ENCODE data around the gene NLGN1. TPM values are rescaled to one million over a fixed set of nuclear protein-coding genes. Genes with fewer than 3 reads are reported as not detected.
"Not testable (repeated sequence)": the region's sequence is repeated elsewhere in the genome, so short reads cannot be mapped to it uniquely, and the experiment has no call there.

Gene NLGN1
- total and polyA plus RNA-seq, 2 of the 8 experiments (the other 6 are each of a cell fraction or from before 2014, with no cell fraction given), result 7.8 to 14.8 TPM

DNA sequence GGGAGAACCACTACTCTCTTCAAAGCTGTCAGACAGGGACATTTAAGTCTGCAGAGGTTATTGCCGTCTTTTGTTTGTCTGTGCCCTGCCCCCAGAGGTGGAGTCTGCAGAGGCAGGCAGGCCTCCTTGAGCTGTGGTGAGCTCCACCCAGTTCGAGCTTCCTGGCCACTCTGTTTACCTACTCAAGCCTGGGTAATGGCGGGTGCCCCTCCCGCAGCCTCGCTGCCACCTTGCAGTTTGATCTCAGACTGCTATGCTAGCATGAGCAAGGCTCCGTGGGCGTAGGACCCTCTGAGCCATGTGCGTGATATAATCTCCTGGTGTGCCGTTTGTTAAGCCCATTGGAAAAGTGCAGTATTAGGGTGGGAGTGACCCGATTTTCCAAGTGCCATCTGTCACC, 54.0 kb downstream of the NLGN1 start:
- WGBS, 2 experiments (ENCODE audit: extremely low coverage in 1 of 2, insufficient coverage in 1 of 2, insufficient read length in 1 of 2, insufficient replicate concordance in 2 of 2, low coverage in 1 of 2, low lambda C conversion rate in 2 of 2, missing lambda C conversion rate in 1 of 2), result 98% methylated on average over 8 of the region's 10 CpGs; no CpG with 5 or more reads in 1 of the 2 experiments
- H3K4ac ChIP-seq (replicated peaks; ENCODE audit: insufficient read length, low read depth, low read length); H3K14ac ChIP-seq (ENCODE audit: insufficient read length); H3K18ac ChIP-seq (ENCODE audit: extremely low read depth, low read length); CTCF ChIA-PET (ENCODE audit: partially characterized antibody); H3K27me3 ChIP-seq (replicated peaks in 1 of 4; ENCODE audit: control insufficient read depth in 3 of 4, extremely low read depth in 1 of 4, insufficient read depth in 3 of 4, low read length in 3 of 4); H2BK20ac ChIP-seq (ENCODE audit: low read length); H3K4me1 ChIP-seq (replicated peaks in 1 of 4; ENCODE audit: control insufficient read depth in 3 of 4, insufficient read depth in 4 of 4, low read length in 3 of 4); H3K4me2 ChIP-seq (ENCODE audit: insufficient read depth in 1 of 2, low read depth in 2 of 2, low read length in 2 of 2); H4K20me1 ChIP-seq (replicated peaks in 1 of 2; ENCODE audit: control insufficient read depth in 1 of 2, insufficient read depth in 2 of 2, low read length in 2 of 2); FAIRE-seq; H2BK12ac ChIP-seq (ENCODE audit: low read depth, low read length); H3K23me2 ChIP-seq (ENCODE audit: low read depth, low read length); H3K9ac ChIP-seq (replicated peaks in 1 of 4; ENCODE audit: extremely low read depth in 1 of 4, low read depth in 3 of 4, low read length in 3 of 4); POLR2A ChIA-PET (ENCODE audit: partially characterized antibody); H2AK5ac ChIP-seq (ENCODE audit: low read depth, low read length); H3K27ac ChIP-seq (ENCODE audit: low read depth, low read length); H3K79me2 ChIP-seq (ENCODE audit: control insufficient read depth in 1 of 2, insufficient read depth in 2 of 2, low read length in 2 of 2); H3K36me3 ChIP-seq (ENCODE audit: control insufficient read depth in 2 of 4, insufficient read depth in 4 of 4, low read length in 3 of 4); H4K5ac ChIP-seq (ENCODE audit: insufficient read length, low read depth, low read length); DNase-seq (ENCODE audit: low read depth in 1 of 2, low spot score in 2 of 2); H3K4me3 ChIP-seq (ENCODE audit: extremely low read depth in 1 of 4, insufficient read depth in 2 of 4, low read depth in 3 of 4, low read length in 4 of 4); H2BK120ac ChIP-seq (replicated peaks; ENCODE audit: low read depth, low read length); H2BK15ac ChIP-seq (ENCODE audit: low read length); H4K8ac ChIP-seq (ENCODE audit: extremely low read depth, insufficient read depth, low read length); H3K56ac ChIP-seq (replicated peaks; ENCODE audit: insufficient read length, low read depth, low read length); H2BK5ac ChIP-seq (ENCODE audit: low read depth, low read length); H2AFZ ChIP-seq (ENCODE audit: low read length); H4K91ac ChIP-seq (replicated peaks; ENCODE audit: insufficient read length, low read length); H3K23ac ChIP-seq (ENCODE audit: insufficient read length); H3K79me1 ChIP-seq (ENCODE audit: low read depth, low read length): not testable (repeated sequence)
- H3K9me3 ChIP-seq (ENCODE audit: insufficient read depth in 2 of 2, low read depth in 1 of 2, low read length in 1 of 2), result peaks cover 12% of the 10 kb centered on the region in 2 experiments; a peak in 2 of 4 replicates
